IPS-NIHi7 (cell line): ENCODE data around the gene SERGEF.

ENCODE experiments used
- DNase-seq: peaks from one replicate; pipeline ENCODE4 v3.0.0; 2012; ENCODE audit warnings: mixed read lengths; ENCODE audit errors: extremely low spot score

The SERGEF gene

GRCh38 chr11:17771841-17772401, 240.9 kb downstream of the SERGEF start:
- DNase-seq: no peak

GRCh38 chr11:17771415-17771814, 241.4 kb downstream of the SERGEF start:
- no peak for DNase-seq

DNA sequence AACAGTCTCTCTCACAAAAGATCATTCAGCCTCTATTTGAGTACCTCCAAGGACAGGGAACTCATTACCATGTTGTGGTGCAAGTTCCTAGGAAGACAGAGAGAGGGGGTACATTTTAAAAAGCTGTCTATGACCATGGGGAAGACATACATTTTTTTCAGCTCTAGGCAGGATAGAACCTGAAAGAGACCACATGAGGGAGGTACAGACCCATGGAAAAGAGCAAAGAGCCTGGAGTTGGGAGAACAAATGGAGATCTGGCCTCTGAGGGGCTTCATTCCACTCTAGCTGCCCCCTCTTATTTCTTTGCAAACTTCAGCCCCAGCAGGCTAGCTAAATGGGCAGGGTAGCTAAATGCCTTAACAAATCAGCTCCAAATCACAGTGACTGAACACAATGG, 241.9 kb downstream of the SERGEF start:
- no peak for DNase-seq

GRCh38 chr11:17770048-17770652, 242.7 kb downstream of the SERGEF start:
- DNase-seq: peak; percentile 40

DNA sequence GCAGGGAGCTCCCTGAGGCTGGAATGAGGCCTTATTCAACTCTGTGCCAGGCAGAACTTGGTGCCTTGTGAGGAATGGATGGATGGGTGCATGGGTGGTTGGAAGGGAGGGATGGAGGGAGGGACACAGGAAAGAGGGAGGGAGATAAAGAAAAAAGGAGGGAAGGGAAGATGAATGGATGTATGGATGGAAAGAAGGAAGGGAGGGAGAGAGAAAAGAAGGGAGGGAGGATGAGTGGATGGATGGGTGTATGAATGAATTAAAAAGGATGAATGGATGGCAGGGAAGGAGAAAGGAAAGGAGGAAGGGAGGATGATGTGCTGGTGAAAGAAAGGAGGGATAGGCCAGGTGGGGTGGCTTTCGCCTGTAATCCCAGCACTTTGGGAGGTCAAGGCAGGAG, 243.6 kb downstream of the SERGEF start:
- no peak for DNase-seq

DNA sequence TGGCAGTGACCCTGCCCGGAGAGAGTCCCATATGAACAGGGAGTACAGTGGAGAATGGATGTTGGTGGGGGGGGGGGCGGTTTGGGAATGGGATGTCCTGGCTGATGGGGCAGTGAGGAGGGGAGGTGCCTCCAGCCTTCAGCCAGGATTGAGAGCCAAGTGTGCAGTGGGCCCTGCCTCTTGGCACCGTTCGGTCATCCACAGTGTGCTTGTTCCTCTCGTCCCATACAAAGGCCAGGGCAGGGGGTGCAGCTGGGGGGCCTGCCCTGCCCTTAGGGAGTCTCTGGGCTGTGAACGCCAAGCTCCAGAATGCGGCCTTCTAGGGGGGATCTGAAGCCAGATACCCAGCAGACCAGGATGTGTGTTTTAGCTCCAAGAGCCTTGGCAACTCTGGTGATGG, 244.3 kb downstream of the SERGEF start:
- no peak for DNase-seq

- DNase-seq: no peak
Measured at GRCh38 chr11:17767914-17768313, 244.9 kb downstream of the SERGEF start.

DNA sequence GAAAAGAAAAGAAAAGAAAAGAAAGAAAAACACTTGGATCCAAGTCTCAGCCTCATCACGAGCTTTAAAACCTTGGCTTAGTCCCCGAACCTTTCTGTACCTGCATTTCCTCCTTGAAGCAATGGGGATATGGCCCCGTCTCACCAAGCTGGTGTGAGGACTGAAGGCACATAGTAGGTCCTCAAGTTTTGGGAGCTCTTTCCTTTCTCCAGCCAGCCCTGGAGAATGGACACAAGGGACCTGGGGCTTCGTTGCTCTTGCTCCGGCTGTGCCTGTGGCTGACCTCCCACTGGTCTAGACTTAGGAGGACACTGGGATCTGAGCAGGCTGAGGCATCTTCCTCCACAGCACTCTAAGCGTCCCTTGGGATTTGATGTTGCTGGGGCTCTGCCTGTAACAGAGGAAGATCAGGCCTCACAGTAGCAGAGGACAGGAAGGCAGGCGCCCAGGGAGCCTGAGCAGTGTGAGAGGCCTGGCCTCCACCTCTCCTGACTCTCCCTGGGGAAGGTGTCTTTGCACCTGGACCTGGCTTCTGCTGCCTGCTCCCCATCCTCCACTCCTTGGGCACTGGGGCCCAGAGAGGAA, 245.5 kb downstream of the SERGEF start:
- DNase-seq: no peak

GRCh38 chr11:17766590-17766989, 246.3 kb downstream of the SERGEF start:
- DNase-seq: peak; percentile 45

DNA sequence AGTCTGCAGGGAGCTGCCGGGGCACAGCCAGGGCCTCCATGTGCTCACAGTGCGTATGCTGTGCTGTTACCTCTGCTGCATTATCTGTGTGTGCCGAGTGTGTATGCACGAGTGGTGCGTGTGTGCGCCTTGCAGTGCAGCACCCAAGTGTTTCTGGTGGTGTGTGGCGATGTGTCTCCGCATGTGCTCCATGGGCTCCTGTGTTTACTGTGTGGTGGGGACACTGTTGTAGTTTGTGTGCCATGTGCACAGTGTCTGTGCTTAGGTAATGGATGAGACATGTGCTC, 246.8 kb downstream of the SERGEF start:
- no peak for DNase-seq

- DNase-seq: no peak
Measured at GRCh38 chr11:17765356-17766072, 247.3 kb downstream of the SERGEF start.

DNA sequence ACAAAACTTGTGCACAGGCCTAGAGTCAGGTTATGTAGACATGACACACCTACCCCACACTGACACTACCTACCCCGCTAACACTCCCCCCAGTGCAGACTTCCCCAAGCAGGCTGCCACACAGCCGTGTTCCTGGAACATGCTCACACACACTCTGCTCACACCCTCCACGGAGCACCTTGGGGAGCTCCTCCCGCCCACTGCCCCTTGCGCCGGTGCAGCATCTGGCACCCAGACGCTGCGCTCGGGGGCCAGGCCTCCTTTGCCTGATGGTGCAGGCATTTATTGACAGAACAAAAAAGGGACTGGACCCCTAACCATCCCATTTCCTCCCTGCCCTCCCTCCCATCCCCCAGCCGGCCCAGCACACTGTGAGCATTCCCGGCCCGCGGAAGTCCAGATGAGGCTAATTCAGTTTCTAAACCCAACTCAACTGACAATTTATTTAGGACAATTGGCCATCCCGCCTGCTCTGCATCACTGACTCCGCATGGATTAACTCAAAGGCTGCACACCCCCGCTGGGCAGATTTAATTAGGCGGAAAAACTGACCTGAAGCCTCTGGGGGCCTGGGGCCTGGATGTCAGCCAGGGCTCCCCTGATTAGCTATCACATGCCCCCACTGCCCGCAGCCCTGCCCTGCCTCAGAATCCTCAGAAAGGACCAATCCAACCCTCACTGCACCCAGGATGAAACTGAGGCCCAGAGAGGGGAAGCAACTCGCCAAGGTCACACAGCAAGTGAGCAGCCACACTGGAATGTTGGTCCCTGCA, 248.2 kb downstream of the SERGEF start:
- no peak for DNase-seq

DNA sequence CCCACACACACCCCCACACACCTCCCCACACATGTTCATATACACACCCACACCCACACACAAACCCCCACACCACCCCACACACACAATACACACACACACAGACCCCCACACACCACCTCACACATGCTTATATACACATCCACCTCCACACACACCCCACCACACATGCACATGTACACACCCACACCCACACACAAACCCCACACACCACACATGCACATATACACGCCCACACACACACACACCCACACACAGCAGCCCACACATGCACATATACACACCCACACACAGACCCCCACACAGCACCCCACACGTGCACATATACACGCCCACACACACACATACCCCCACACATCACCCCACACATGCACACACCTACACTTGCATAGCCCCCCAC, 249.1 kb downstream of the SERGEF start:
- no peak for DNase-seq

GRCh38 chr11:17763244-17763643, 249.6 kb downstream of the SERGEF start:
- DNase-seq: no peak

GRCh38 chr11:17762309-17762974, 250.4 kb downstream of the SERGEF start:
- no peak for DNase-seq

DNA sequence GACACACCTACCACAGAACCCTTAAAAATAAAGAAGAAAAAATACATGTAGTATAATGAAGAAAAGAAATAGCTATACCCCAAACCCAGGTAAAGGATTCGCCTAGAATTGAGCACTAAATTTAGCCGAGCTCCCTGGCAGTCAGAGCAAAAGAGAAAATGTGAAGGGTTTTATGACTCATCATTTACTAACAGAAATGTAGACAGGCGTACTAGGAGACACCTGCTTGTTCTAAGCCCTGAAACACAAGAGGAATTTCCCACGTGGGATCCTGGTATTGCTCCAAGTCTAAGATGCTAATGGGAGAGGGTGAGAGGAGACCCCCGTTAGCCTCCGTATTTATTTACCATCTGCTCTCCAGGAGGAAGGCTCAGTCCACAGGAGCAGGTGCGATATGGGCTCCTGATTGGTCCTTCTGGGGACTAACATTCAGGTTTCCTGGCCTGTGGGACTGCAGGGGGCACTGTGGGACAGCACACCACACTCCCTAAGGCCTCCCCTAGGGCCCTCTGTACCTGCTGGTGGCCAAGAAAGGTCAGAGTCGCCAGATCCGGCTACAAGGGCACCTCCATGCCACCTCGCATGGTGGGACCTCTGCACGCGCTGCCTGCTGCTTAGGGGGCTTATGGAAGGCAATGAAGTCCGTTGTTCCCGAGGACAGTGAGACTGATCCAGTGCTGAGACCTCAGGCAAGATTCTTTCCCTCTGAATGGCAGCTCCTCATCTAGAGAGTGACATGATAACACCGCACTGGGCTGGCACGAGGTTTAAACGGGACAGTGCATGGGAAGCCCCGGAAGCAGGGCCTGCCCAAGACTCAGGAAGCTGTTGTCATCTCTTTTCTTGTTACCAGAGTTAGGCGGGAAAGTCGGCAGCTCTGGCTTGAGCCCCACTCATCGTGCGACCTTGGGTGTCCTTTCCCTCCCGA, 252.5 kb downstream of the SERGEF start:
- peak; percentile 94 for DNase-seq

- DNase-seq: no peak
Measured at GRCh38 chr11:17755891-17756290, 257.0 kb downstream of the SERGEF start.

DNA sequence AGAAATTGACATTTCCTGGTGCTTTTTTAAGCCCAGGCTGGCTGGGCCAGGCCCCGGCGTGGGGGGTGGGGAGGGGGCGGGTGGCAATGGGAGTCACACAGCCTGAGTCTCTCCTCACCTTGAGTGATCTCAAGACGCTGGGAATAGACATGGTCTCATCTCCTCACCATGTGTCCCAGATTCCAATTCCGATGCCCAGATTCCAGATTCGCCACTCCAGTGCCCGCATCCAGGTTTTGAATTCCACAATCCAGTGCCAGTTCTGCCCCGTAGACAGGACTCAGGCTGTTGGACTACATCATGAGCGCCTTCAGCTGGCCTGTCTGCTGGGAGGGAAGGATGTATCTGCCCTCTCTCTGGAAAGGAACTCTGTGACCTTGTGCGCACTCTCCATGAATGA, 259.2 kb downstream of the SERGEF start:
- DNase-seq: no peak

GRCh38 chr11:17753153-17753552, 259.7 kb downstream of the SERGEF start:
- DNase-seq: no peak

DNA sequence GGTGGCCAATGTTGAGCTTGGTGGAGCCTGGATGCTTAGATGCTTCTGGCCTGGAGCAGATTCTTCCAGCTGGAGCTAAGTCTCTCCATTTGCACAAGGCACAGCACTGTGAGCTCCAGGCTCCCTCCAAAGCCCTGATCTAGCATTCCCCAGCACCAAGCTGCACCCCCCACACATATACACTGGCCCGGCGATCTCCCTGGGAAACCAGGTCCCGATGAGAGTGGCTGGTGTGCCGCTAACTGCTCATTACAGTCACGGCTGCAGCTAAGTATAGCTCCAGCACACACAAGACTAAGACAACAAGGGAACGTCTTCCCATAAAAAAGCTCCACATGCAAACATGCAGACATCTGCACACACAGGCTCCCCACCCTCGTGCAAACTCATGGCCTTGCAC, 260.7 kb downstream of the SERGEF start:
- DNase-seq: no peak

DNA sequence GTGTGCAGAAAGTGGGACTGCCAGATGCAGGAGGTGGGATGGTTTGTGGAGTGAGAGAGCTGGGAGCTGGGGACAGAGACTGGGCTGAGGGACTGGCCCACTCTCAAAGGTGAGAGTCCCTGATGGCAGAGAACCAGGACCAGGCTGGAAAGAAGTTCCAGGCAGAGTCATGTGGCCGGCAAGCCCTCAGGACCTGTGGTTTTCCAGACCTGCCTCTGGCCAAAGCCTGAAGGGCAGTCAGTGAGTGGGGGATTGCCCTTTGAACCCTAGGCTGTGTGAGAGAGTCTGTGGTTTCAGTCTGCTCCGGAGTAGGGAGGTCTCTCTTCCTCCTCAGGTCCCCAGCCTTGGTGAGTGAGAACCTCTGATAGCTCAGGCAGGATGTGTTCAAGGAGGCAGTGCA, 261.3 kb downstream of the SERGEF start:
- DNase-seq: no peak
